ENCODE measurements around the gene CLEC16A.

DNA sequence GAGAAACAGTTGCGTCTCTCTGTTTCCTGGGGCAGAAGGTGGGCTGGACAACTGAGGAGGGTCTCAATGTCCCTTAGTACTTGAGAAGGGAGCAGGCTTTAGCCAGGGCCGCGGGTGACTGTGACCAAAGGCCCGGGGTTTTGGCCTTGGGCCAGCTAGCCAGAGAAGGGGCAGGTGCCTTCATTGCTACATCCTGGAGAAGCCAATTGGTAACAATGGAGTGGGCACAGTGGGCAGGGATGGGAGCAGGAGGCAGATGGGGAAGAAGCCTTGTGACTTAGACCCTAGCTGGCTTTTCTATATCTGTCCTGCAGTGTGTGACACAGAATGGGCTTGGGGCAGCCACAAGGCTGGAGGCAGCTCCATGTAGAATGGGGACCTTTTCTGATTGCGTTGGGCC, 46.0 kb downstream of the CLEC16A start:
- TF ChIP-seq, protein P1, sequence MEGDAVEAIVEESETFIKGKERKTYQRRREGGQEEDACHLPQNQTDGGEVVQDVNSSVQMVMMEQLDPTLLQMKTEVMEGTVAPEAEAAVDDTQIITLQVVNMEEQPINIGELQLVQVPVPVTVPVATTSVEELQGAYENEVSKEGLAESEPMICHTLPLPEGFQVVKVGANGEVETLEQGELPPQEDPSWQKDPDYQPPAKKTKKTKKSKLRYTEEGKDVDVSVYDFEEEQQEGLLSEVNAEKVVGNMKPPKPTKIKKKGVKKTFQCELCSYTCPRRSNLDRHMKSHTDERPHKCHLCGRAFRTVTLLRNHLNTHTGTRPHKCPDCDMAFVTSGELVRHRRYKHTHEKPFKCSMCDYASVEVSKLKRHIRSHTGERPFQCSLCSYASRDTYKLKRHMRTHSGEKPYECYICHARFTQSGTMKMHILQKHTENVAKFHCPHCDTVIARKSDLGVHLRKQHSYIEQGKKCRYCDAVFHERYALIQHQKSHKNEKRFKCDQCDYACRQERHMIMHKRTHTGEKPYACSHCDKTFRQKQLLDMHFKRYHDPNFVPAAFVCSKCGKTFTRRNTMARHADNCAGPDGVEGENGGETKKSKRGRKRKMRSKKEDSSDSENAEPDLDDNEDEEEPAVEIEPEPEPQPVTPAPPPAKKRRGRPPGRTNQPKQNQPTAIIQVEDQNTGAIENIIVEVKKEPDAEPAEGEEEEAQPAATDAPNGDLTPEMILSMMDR (IDR thresholded peaks at IDR 0.05), result no peak
- no peak for TF ChIP-seq POLR2A (IDR thresholded peaks at IDR 0.05)
